ENCODE results near the gene ADGRA1. TPM values are rescaled to one million over a fixed set of nuclear protein-coding genes. Genes with fewer than 3 reads are reported as not detected.

The ADGRA1 gene
- total RNA-seq, 2 experiments from 2014 or later = not detected

- Mint-ChIP-seq H3K36me3 (no peaks in the 10 kb centered on the region), H3K27me3 (peaks cover 5% of the 10 kb centered on the region), H3K9me3 (no peaks in the 10 kb centered on the region), H3K27ac (no peak overlapping the region), H3K4me1 (ENCODE audit: low read depth) (no peaks in the 10 kb centered on the region), H3K4me3 (no peak overlapping the region)
- ChIA-PET POLR2A (interaction anchor here (1.6 kb wide), 1 partner anchor 100 kb away, joined by 4 read pairs; no protein-coding TSS in a partner anchor), CTCF (interaction anchor here (0.6 to 1.2 kb wide), 2 partner anchors 12 to 64 kb away, joined by 3 read pairs; no protein-coding TSS in a partner anchor)
- no peak for DNase-seq
- intact Hi-C loops (cut with micrococcal nuclease) = no loop called here
These were observed 71.3 kb downstream of the ADGRA1 start for GRCh38 chr10:133158756-133159610.

DNA sequence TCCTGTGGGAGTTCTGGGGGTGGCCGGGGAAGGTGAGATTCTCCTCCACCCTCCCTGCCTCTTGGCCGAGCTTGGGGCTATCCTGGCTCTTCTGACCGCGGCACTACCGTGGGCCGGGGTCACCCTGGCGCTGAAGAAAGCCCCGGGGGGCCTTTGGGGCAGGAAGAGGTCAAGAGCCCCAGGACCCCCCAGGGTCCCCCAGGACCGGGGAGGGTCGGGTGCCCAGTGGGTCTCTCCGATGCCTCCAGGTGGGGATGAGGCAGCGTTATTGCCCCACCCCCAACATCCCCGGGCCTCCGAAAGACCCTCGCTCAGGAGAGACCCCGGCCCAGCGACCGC, 71.9 kb downstream of the ADGRA1 start:
- Mint-ChIP-seq H3K27ac (no peak overlapping the region), H3K4me3 (no peak overlapping the region), H3K27me3 (peaks cover 5% of the 10 kb centered on the region), H3K36me3 (no peaks in the 10 kb centered on the region), H3K9me3 (no peaks in the 10 kb centered on the region), H3K4me1 (ENCODE audit: low read depth) (no peaks in the 10 kb centered on the region)
- ChIA-PET CTCF (interaction anchor here (0.6 kb wide), 1 partner anchor 65 kb away, joined by 3 read pairs; no protein-coding TSS in a partner anchor), POLR2A (interaction anchor here (1.6 kb wide), 1 partner anchor 100 kb away, joined by 4 read pairs; no protein-coding TSS in a partner anchor)
- no peak for DNase-seq
- intact Hi-C loops (cut with micrococcal nuclease) = no loop called here

GRCh38 chr10:133159950-133160825, 72.5 kb downstream of the ADGRA1 start, which contains the start of gene KNDC1:
Gene KNDC1, plus strand, starts transcription at chr10:133160219. Its CDS starts 249 bp downstream, at chr10:133160468.
- intact Hi-C loops (cut with micrococcal nuclease) = no loop called here
- Mint-ChIP-seq H3K4me3 (peak within 1 kb of the TSS; percentile 20), H3K27ac (no peak within 1 kb of the TSS), H3K4me1 (ENCODE audit: low read depth) (no peaks in the 10 kb centered on the region), H3K27me3 (peaks cover 5% of the 10 kb centered on the region), H3K36me3 (no peaks in the 10 kb centered on the region), H3K9me3 (no peaks in the 10 kb centered on the region)
- ChIA-PET POLR2A (no interaction called here), CTCF (interaction anchor here (1.3 kb wide), 1 partner anchor 17 kb away, joined by 6 read pairs; no protein-coding TSS in a partner anchor)
- DNase-seq = peak; percentile 41

- no peak for DNase-seq
- Mint-ChIP-seq H3K4me3 (peak overlapping the region; percentile 20), H3K27me3 (peaks cover 5% of the 10 kb centered on the region), H3K36me3 (no peaks in the 10 kb centered on the region), H3K4me1 (ENCODE audit: low read depth) (no peaks in the 10 kb centered on the region), H3K27ac (no peak overlapping the region), H3K9me3 (no peaks in the 10 kb centered on the region)
- CTCF ChIA-PET = interaction anchor here (0.7 to 1.3 kb wide), 2 partner anchors 17 to 69 kb away, joined by 3 to 6 read pairs; partner anchors contain the start of gene UTF1
- intact Hi-C loops (cut with micrococcal nuclease) = no loop called here
- POLR2A ChIA-PET = no interaction called here
These were observed 73.2 kb downstream of the ADGRA1 start for GRCh38 chr10:133160826-133161471.

- Mint-ChIP-seq H3K4me1 (ENCODE audit: low read depth) (no peaks in the 10 kb centered on the region), H3K27me3 (peaks cover 5% of the 10 kb centered on the region), H3K9me3 (no peaks in the 10 kb centered on the region), H3K27ac (no peak overlapping the region), H3K4me3 (no peak overlapping the region), H3K36me3 (no peaks in the 10 kb centered on the region)
- DNase-seq = no peak
- intact Hi-C loops (cut with micrococcal nuclease) = no loop called here
- CTCF ChIA-PET = interaction anchor here (0.7 to 1.3 kb wide), 2 partner anchors 18 to 69 kb away, joined by 3 to 6 read pairs; partner anchors contain the start of gene UTF1
- POLR2A ChIA-PET = no interaction called here
These were observed 73.9 kb downstream of the ADGRA1 start for GRCh38 chr10:133161486-133162109.

DNA sequence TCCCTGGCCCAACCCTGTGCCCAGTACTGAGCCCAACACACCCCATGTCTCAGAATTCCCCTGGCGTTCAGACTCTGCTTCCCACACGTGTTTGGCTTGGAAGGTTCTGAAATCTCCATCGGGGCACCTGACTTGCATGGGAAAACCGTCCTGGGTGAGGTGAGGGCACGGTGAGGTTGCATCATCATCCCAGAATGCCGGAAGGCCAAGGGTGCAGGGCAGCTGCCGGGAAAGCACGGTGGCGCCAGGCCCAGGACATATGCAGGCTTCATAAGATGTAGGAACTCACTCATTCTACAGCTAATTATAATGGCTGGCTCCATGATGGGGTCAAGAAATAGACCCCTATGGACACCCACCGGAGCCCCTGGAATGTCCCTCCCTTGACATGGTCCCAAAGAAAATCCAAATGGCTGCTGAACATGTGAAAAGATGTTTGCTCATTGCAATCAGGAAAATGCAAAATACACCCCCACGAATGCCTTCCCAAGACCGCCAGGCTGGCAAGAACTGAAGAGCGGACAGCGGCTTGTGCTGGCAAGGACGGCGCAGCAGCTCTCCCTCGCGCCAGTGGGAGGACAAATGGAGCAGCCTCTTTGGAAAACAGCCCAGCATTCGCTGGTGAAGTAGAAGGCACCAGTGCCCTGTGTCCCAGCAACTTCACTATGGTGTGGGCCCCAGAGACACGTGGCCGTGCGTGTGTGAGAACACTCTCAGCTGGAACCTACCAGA, 74.6 kb downstream of the ADGRA1 start:
- Mint-ChIP-seq H3K4me1 (ENCODE audit: low read depth) (no peaks in the 10 kb centered on the region), H3K9me3 (no peaks in the 10 kb centered on the region)
- CTCF ChIA-PET = no interaction called here

GRCh38 chr10:133162910-133163856, 75.5 kb downstream of the ADGRA1 start:
- CTCF ChIA-PET = no interaction called here
- Mint-ChIP-seq H3K36me3 (no peaks in the 10 kb centered on the region), H3K4me3 (no peak overlapping the region), H3K27me3 (peaks cover 5% of the 10 kb centered on the region), H3K4me1 (ENCODE audit: low read depth) (no peaks in the 10 kb centered on the region), H3K9me3 (no peaks in the 10 kb centered on the region), H3K27ac (no peak overlapping the region)
- intact Hi-C loops (cut with micrococcal nuclease) = no loop called here
- POLR2A ChIA-PET = no interaction called here
- DNase-seq = no peak

More for the DNA sequence above, 74.6 kb downstream of the ADGRA1 start:
- Mint-ChIP-seq H3K36me3 (no peaks in the 10 kb centered on the region), H3K27ac (no peak overlapping the region), H3K4me3 (no peak overlapping the region), H3K27me3 (peaks cover 5% of the 10 kb centered on the region)
- intact Hi-C loops (cut with micrococcal nuclease) = no loop called here
- DNase-seq = no peak
- POLR2A ChIA-PET = no interaction called here

- no peaks in the 10 kb centered on the region for H3K4me1 Mint-ChIP-seq (ENCODE audit: low read depth)
- H3K36me3 Mint-ChIP-seq = no peaks in the 10 kb centered on the region
- H3K4me3 Mint-ChIP-seq = no peak overlapping the region
- POLR2A ChIA-PET = no interaction called here
- no peak overlapping the region for H3K27ac Mint-ChIP-seq
- H3K27me3 Mint-ChIP-seq = peaks cover 5% of the 10 kb centered on the region
- DNase-seq = no peak
- CTCF ChIA-PET = no interaction called here
- H3K9me3 Mint-ChIP-seq = no peaks in the 10 kb centered on the region
- intact Hi-C loops (cut with micrococcal nuclease) = no loop called here
These were observed 76.4 kb downstream of the ADGRA1 start for GRCh38 chr10:133163889-133164815.

GRCh38 chr10:133164816-133165555, 77.3 kb downstream of the ADGRA1 start:
- intact Hi-C loops (cut with micrococcal nuclease) = no loop called here
- H3K4me3 Mint-ChIP-seq = no peak overlapping the region
- POLR2A ChIA-PET = no interaction called here
- no peak overlapping the region for H3K27ac Mint-ChIP-seq
- CTCF ChIA-PET = no interaction called here
- DNase-seq = no peak
- H3K4me1 Mint-ChIP-seq (ENCODE audit: low read depth) = no peaks in the 10 kb centered on the region
- H3K36me3 Mint-ChIP-seq = no peaks in the 10 kb centered on the region
- no peaks in the 10 kb centered on the region for H3K9me3 Mint-ChIP-seq
- H3K27me3 Mint-ChIP-seq = peaks cover 5% of the 10 kb centered on the region

Data from activated CD4-positive, alpha-beta memory T cell treated with anti-CD3 and anti-CD28 coated beads for 36 hours (primary cell).